ENCODE measurements around the gene SELENOP. TPM values are rescaled to one million over a fixed set of nuclear protein-coding genes. Genes with fewer than 3 reads are reported as not detected.

The SELENOP gene
- total and polyA plus RNA-seq, 2 of the 8 experiments (the other 6 are each of a cell fraction or from before 2014, with no cell fraction given), result 5.5 to 19.4 TPM

DNA sequence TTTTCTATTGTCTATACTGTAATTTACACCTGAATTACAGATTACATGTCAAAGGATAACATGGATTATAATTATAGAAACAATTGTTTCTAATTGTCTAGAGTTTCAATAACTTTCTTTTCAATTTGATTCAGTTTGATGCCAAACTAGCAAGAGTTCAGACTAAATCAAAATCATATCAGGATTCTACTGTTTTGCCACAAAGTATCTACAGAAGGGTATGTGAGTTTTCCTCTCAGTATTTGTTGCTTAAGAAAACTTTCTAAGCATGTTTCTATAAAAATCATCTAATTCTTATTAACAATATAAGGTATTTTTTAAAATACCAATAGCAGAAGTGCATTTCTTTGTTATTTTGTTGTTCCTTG lies 12.5 kb downstream of the SELENOP start (continued):
- TF ChIP-seq CHD7 (IDR thresholded peaks at IDR 0.05; ENCODE audit: insufficient replicate concordance, low read length), result no peak
- TF ChIP-seq POLR2AphosphoS5 (IDR thresholded peaks at IDR 0.05; ENCODE audit: low read depth, low read length), result no peak
- TF ChIP-seq YY1 (IDR thresholded peaks at IDR 0.05; ENCODE audit: low read depth, low read length), result no peak
